ENCODE measurements around the gene AVPR1B.

- TF ChIP-seq, protein P1, sequence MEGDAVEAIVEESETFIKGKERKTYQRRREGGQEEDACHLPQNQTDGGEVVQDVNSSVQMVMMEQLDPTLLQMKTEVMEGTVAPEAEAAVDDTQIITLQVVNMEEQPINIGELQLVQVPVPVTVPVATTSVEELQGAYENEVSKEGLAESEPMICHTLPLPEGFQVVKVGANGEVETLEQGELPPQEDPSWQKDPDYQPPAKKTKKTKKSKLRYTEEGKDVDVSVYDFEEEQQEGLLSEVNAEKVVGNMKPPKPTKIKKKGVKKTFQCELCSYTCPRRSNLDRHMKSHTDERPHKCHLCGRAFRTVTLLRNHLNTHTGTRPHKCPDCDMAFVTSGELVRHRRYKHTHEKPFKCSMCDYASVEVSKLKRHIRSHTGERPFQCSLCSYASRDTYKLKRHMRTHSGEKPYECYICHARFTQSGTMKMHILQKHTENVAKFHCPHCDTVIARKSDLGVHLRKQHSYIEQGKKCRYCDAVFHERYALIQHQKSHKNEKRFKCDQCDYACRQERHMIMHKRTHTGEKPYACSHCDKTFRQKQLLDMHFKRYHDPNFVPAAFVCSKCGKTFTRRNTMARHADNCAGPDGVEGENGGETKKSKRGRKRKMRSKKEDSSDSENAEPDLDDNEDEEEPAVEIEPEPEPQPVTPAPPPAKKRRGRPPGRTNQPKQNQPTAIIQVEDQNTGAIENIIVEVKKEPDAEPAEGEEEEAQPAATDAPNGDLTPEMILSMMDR (IDR thresholded peaks at IDR 0.05): no peak
- TF ChIP-seq POLR2AphosphoS5 (IDR thresholded peaks at IDR 0.05) (no peak), POLR2A (IDR thresholded peaks at IDR 0.05) (no peak)
Observed at GRCh38 chr1:206135248-206135647, 18.1 kb upstream of the AVPR1B start.
